PFSK-1 (cell line): ENCODE measurements around the gene CALCOCO2.

Experiments used
- FOXP2 ChIP-seq: optimal IDR thresholded peaks from 2 replicates; pipeline ENCODE3; 2011; ENCODE audit warnings: borderline replicate concordance, control low read depth, inconsistent platforms; ENCODE audit not compliant: insufficient read depth; ENCODE audit errors: extremely low read length, extremely low read depth
- POLR2AphosphoS5 ChIP-seq: IDR thresholded peaks from 2 replicates; pipeline ENCODE4 v1.6.1; 2012; ENCODE audit warnings: low read depth, mild to moderate bottlenecking, control low read depth, low read length, moderate library complexity
- REST ChIP-seq, 2 experiments: IDR thresholded peaks; 2 replicates each; pipeline versions ENCODE4 v1.6.1 to v1.8.0; 2011 to 2012; ENCODE audit warnings: low read depth in 2 of 2, low read length in 2 of 2, control low read depth in 1 of 2, inconsistent platforms in 1 of 2, mild to moderate bottlenecking in 1 of 2, moderate library complexity in 1 of 2; ENCODE audit not compliant: insufficient read depth in 1 of 2
- TAF1 ChIP-seq: IDR thresholded peaks from 2 replicates; pipeline ENCODE4 v1.6.1; 2012; ENCODE audit warnings: low read length, control low read depth, borderline replicate concordance; ENCODE audit not compliant: insufficient read depth

- TF ChIP-seq REST (IDR thresholded peaks at IDR 0.05; ENCODE audit: insufficient read depth in 1 of 2, low read depth in 2 of 2, low read length in 2 of 2), result no peak
- TF ChIP-seq POLR2AphosphoS5, result no peak
- no peak for TF ChIP-seq TAF1
- no peak for TF ChIP-seq FOXP2
These were observed 40.3 kb downstream of the CALCOCO2 start for GRCh38 chr17:48871035-48871550.
